HEK293 (cell line): ENCODE data around the gene ZDHHC1.

Experiments
- CTCF ChIA-PET: fragments of 350-600 bp; formaldehyde crosslinking; extraction: SDS; loops from one replicate; lab custom pipeline; 2021; ENCODE audit warnings: antibody characterized with exemption; lab: Yijun Ruan, JAX
- POLR2A ChIA-PET: fragments of 300-600 bp; formaldehyde crosslinking; extraction: SDS; loops from one replicate; lab custom pipeline; 2020; ENCODE audit warnings: antibody characterized with exemption, inconsistent platforms; lab: Yijun Ruan, JAX
- H3K27ac ChIP-seq: fragments of 200-500 bp; sonication (Bioruptor generic); 2 replicates; pipeline ENCODE4 v1.5.1; 2014; ENCODE audit warnings: low read depth, low read length, control low read depth, inconsistent platforms; ENCODE audit errors: extremely low read depth
- H3K36me3 ChIP-seq, 2 experiments: fragments of 200-500 bp in 1 of 2; sonication (Bioruptor generic) in 1 of 2; 1 replicate in 1 of 2; 2 replicates in 1 of 2; pipeline ENCODE4 v1.5.1; 2014 to 2017; ENCODE audit warnings: inconsistent platforms in 2 of 2, low read length in 2 of 2; ENCODE audit not compliant: control insufficient read depth in 2 of 2, insufficient read depth in 1 of 2
- H3K4me1 ChIP-seq: fragments of 200-500 bp; sonication (Bioruptor generic); 2 replicates; pipeline ENCODE4 v1.5.1; 2014; ENCODE audit warnings: mild to moderate bottlenecking, low read length, inconsistent platforms; ENCODE audit not compliant: control insufficient read depth, insufficient read depth
- H3K4me3 ChIP-seq: 2 replicates; pipeline ENCODE4 v1.5.1; 2011; ENCODE audit warnings: low read depth, mild to moderate bottlenecking, control low read depth, low read length, moderate library complexity
- H3K9me3 ChIP-seq: fragments of 200-500 bp; sonication (Bioruptor generic); 2 replicates; pipeline ENCODE4 v1.5.1; 2014; ENCODE audit warnings: low read depth, low read length, inconsistent platforms; ENCODE audit not compliant: control insufficient read depth, insufficient read depth
- CTCF ChIP-seq: fragments of 450-650 bp; formaldehyde crosslinking; IDR thresholded peaks from 2 replicates; pipeline ENCODE4 v1.5.1; 2016; ENCODE audit warnings: missing biosample characterization, missing genetic modification characterization
- KLF1 ChIP-seq: fragments of 450-650 bp; formaldehyde crosslinking; IDR thresholded peaks from 2 replicates; pipeline ENCODE4 v1.5.1; 2016; ENCODE audit warnings: missing biosample characterization, missing genetic modification characterization
- ZBTB17 ChIP-seq: fragments of 450-650 bp; formaldehyde crosslinking; IDR thresholded peaks from 2 replicates; pipeline ENCODE4 v1.5.1; 2016; ENCODE audit warnings: missing biosample characterization, missing genetic modification characterization
- ZBTB48 ChIP-seq: fragments of 450-650 bp; formaldehyde crosslinking; IDR thresholded peaks from 2 replicates; pipeline ENCODE4 v1.5.1; 2016; ENCODE audit warnings: missing biosample characterization, missing genetic modification characterization
- ZFHX2 ChIP-seq: fragments of 450-650 bp; formaldehyde crosslinking; conservative IDR thresholded peaks from 2 replicates; pipeline ENCODE4 v1.5.1; 2016; ENCODE audit warnings: missing biosample characterization, missing genetic modification characterization
- ZNF121 ChIP-seq: fragments of 450-650 bp; formaldehyde crosslinking; IDR thresholded peaks from 2 replicates; pipeline ENCODE4 v1.5.1; 2016; ENCODE audit warnings: missing biosample characterization, missing genetic modification characterization
- ZNF211 ChIP-seq: fragments of 450-650 bp; formaldehyde crosslinking; IDR thresholded peaks from 2 replicates; pipeline ENCODE4 v1.5.1; 2016; ENCODE audit warnings: low read depth, missing biosample characterization, missing genetic modification characterization
- ZNF239 ChIP-seq: fragments of 450-650 bp; formaldehyde crosslinking; IDR thresholded peaks from 2 replicates; pipeline ENCODE4 v1.5.1; 2016; ENCODE audit warnings: missing biosample characterization, missing genetic modification characterization
- ZNF280D ChIP-seq: fragments of 450-650 bp; formaldehyde crosslinking; IDR thresholded peaks from 2 replicates; pipeline ENCODE4 v1.5.1; 2016; ENCODE audit warnings: missing biosample characterization, missing genetic modification characterization
- ZNF335 ChIP-seq: fragments of 450-650 bp; formaldehyde crosslinking; conservative IDR thresholded peaks from 2 replicates; pipeline ENCODE4 v1.5.1; 2016; ENCODE audit warnings: missing biosample characterization, missing genetic modification characterization
- ZNF341 ChIP-seq: fragments of 450-650 bp; formaldehyde crosslinking; IDR thresholded peaks from 2 replicates; pipeline ENCODE4; 2016; ENCODE audit warnings: low read depth, missing biosample characterization, missing genetic modification characterization
- ZNF473 ChIP-seq: fragments of 450-650 bp; formaldehyde crosslinking; IDR thresholded peaks from 2 replicates; pipeline ENCODE4 v1.5.1; 2017; ENCODE audit warnings: missing biosample characterization, missing genetic modification characterization
- ZNF654 ChIP-seq: fragments of 450-650 bp; formaldehyde crosslinking; IDR thresholded peaks from 2 replicates; pipeline ENCODE4 v1.5.1; 2016; ENCODE audit warnings: low read depth, missing biosample characterization, missing genetic modification characterization
- ZNF658 ChIP-seq: fragments of 450-650 bp; formaldehyde crosslinking; IDR thresholded peaks from 2 replicates; pipeline ENCODE4; 2016; ENCODE audit warnings: missing biosample characterization, missing genetic modification characterization
- ZNF776 ChIP-seq: fragments of 450-650 bp; formaldehyde crosslinking; IDR thresholded peaks from 2 replicates; pipeline ENCODE4 v1.5.0; 2017; ENCODE audit warnings: missing biosample characterization, missing genetic modification characterization, borderline replicate concordance
- TF ChIP-seq, protein P1 (sequence below): fragments of 450-650 bp; formaldehyde crosslinking; IDR thresholded peaks from 2 replicates; pipeline ENCODE4 v1.5.1; 2016; ENCODE audit warnings: missing biosample characterization, missing genetic modification characterization

The ZDHHC1 gene

GRCh38 chr16:67429799-67430503 lies 13.7 kb upstream of the ZDHHC1 start:
- H3K4me3 ChIP-seq, result no peak overlapping the region

GRCh38 chr16:67429053-67429798 lies 12.9 kb upstream of the ZDHHC1 start:
- CTCF ChIA-PET, result interaction anchor here (0.5 to 7.1 kb wide), 16 partner anchors 9 to 77 kb away, joined by 3 to 99 read pairs (median 8); partner anchors contain the start of genes ATP6V0D1 and ZDHHC1
- Histone ChIP-seq H3K9me3 (no peaks in the 10 kb centered on the region), H3K27ac (no peak overlapping the region), H3K4me1 (no peaks in the 10 kb centered on the region; the same call in 1 of the 2 replicates), H3K4me3 (no peak overlapping the region), H3K36me3 (no peaks in the 10 kb centered on the region)
- TF ChIP-seq ZNF776 (no peak), ZNF239 (tag by site-specific recombination) (no peak), KLF1 (tag by site-specific recombination) (peak; percentile 82; the same call in 1 of the 2 replicates), ZNF341 (tag by site-specific recombination) (no peak), ZNF211 (tag by site-specific recombination) (no peak), ZNF121 (tag by site-specific recombination) (no peak), ZNF658 (tag by site-specific recombination) (no peak)
- POLR2A ChIA-PET, result no interaction called here

More at GRCh38 chr16:67429799-67430503, 13.7 kb upstream of the ZDHHC1 start:
- TF ChIP-seq ZNF335 (tag by site-specific recombination) (no peak; the same call in 1 of the 2 replicates), ZNF280D (tag by site-specific recombination) (no peak)
- Histone ChIP-seq H3K27ac (no peak overlapping the region; the same call in 1 of the 2 replicates), H3K4me1 (no peaks in the 10 kb centered on the region; the same call in 1 of the 2 replicates), H3K36me3 (no peaks in the 10 kb centered on the region), H3K9me3 (no peaks in the 10 kb centered on the region)
- CTCF ChIA-PET, result interaction anchor here (1.2 to 7.1 kb wide), 5 partner anchors 13 to 35 kb away, joined by 3 to 99 read pairs (median 19); no protein-coding TSS in a partner anchor
- POLR2A ChIA-PET, result no interaction called here

GRCh38 chr16:67428146-67428731 lies 12.0 kb upstream of the ZDHHC1 start:
- CTCF ChIA-PET, result interaction anchor here (0.5 to 7.1 kb wide), 39 partner anchors 9 to 800 kb away, joined by 3 to 99 read pairs (median 5); partner anchors contain the start of genes ATP6V0D1, LRRC36 and ZDHHC1
- 0 out of 2 replicates have a peak, but pooled peaks have one; percentile 10 for TF ChIP-seq ZFHX2 (tag by site-specific recombination)
- no peak for TF ChIP-seq ZNF473 (tag by site-specific recombination)
- peak; percentile 57 for TF ChIP-seq ZNF654 (tag by site-specific recombination)
- TF ChIP-seq CTCF (tag by site-specific recombination), result peak; percentile 77
- TF ChIP-seq ZBTB48 (tag by site-specific recombination), result no peak
- TF ChIP-seq ZNF121 (tag by site-specific recombination), result no peak
- TF ChIP-seq ZBTB17 (tag by site-specific recombination), result peak; percentile 51; the same call in 1 of the 2 replicates
- TF ChIP-seq, protein P1, sequence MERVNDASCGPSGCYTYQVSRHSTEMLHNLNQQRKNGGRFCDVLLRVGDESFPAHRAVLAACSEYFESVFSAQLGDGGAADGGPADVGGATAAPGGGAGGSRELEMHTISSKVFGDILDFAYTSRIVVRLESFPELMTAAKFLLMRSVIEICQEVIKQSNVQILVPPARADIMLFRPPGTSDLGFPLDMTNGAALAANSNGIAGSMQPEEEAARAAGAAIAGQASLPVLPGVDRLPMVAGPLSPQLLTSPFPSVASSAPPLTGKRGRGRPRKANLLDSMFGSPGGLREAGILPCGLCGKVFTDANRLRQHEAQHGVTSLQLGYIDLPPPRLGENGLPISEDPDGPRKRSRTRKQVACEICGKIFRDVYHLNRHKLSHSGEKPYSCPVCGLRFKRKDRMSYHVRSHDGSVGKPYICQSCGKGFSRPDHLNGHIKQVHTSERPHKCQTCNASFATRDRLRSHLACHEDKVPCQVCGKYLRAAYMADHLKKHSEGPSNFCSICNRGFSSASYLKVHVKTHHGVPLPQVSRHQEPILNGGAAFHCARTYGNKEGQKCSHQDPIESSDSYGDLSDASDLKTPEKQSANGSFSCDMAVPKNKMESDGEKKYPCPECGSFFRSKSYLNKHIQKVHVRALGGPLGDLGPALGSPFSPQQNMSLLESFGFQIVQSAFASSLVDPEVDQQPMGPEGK (tag by site-specific recombination), result peak; percentile 54; the same call in 1 of the 2 replicates
- peak; percentile 46 for TF ChIP-seq ZNF335 (tag by site-specific recombination)
- Histone ChIP-seq H3K9me3 (no peaks in the 10 kb centered on the region), H3K4me1 (no peaks in the 10 kb centered on the region; the same call in 1 of the 2 replicates), H3K36me3 (no peaks in the 10 kb centered on the region), H3K4me3 (no peak overlapping the region), H3K27ac (no peak overlapping the region)
- POLR2A ChIA-PET, result interaction anchor here (0.6 to 1.0 kb wide), 2 partner anchors 8 to 12 kb away, joined by 3 read pairs; partner anchors contain the start of gene ZDHHC1
